ENCODE results near the gene KCNA3. TPM values are rescaled to one million over a fixed set of nuclear protein-coding genes. Genes with fewer than 3 reads are reported as not detected.

KCNA3 gene
- total RNA-seq, 1 experiment from 2014 or later = not detected

GRCh38 chr1:110628323-110629105 is 46.2 kb downstream of the KCNA3 start:
- no peak overlapping the region for H3K27ac ChIP-seq (ENCODE audit: low read length)
- no peaks in the 10 kb centered on the region for H3F3A ChIP-seq (ENCODE audit: low read length, unreplicated experiment)
- no peak for TF ChIP-seq EZH2 (IDR thresholded peaks at IDR 0.05; ENCODE audit: low read length, unreplicated experiment)
- no peak for TF ChIP-seq CTCF (conservative IDR thresholded peaks at IDR 0.05; ENCODE audit: low read depth, low read length)
- ChIA-PET CTCF (interaction anchor here (0.7 kb wide), 1 partner anchor 159 kb away, joined by 3 read pairs; no protein-coding TSS in a partner anchor), POLR2A (ENCODE audit: unreplicated experiment) (no interaction called here)
- no peaks in the 10 kb centered on the region for H3K9me2 ChIP-seq (replicated peaks; ENCODE audit: low read length)
- no peak overlapping the region for H3K4me3 ChIP-seq (ENCODE audit: low read length)
- BruUV-seq (replicated peaks) = no TSS peak
- H2AFZ ChIP-seq (ENCODE audit: low read length) = no peak overlapping the region
- H4K20me1 ChIP-seq (ENCODE audit: low read length) = no peaks in the 10 kb centered on the region
- ATAC-seq (no peak), DNase-seq (no peak)
- H3K4me1 ChIP-seq (ENCODE audit: insufficient read depth, low read length) = no peaks in the 10 kb centered on the region
- H3K79me2 ChIP-seq (ENCODE audit: low read length) = no peaks in the 10 kb centered on the region
- H3K27me3 ChIP-seq (ENCODE audit: low read length) = peaks cover 21% of the 10 kb centered on the region
- intact Hi-C loops (cut with micrococcal nuclease) = no loop called here
- H3K4me2 ChIP-seq (ENCODE audit: low read length) = no peak overlapping the region
- no peak overlapping the region for H3K9ac ChIP-seq (ENCODE audit: low read length)
- H3K36me3 ChIP-seq (ENCODE audit: low read depth, low read length) = no peaks in the 10 kb centered on the region
- H3K9me3 ChIP-seq (ENCODE audit: low read length) = no peaks in the 10 kb centered on the region

GRCh38 chr1:110627764-110628163 is 47.0 kb downstream of the KCNA3 start:
- Histone ChIP-seq H3K9me3 (ENCODE audit: low read length) (no peaks in the 10 kb centered on the region), H3K4me2 (ENCODE audit: low read length) (no peak overlapping the region), H3K27me3 (ENCODE audit: low read length) (peaks cover 28% of the 10 kb centered on the region), H3K4me3 (ENCODE audit: low read length) (no peak overlapping the region), H3K9ac (ENCODE audit: low read length) (no peak overlapping the region), H3K27ac (ENCODE audit: low read length) (no peak overlapping the region), H3F3A (ENCODE audit: low read length, unreplicated experiment) (no peaks in the 10 kb centered on the region), H3K4me1 (ENCODE audit: insufficient read depth, low read length) (no peaks in the 10 kb centered on the region), H2AFZ (ENCODE audit: low read length) (no peak overlapping the region), H3K9me2 (replicated peaks; ENCODE audit: low read length) (no peaks in the 10 kb centered on the region), H3K79me2 (ENCODE audit: low read length) (no peaks in the 10 kb centered on the region), H4K20me1 (ENCODE audit: low read length) (no peaks in the 10 kb centered on the region), H3K36me3 (ENCODE audit: low read depth, low read length) (no peaks in the 10 kb centered on the region)
- ChIA-PET CTCF (no interaction called here), POLR2A (ENCODE audit: unreplicated experiment) (no interaction called here)
- intact Hi-C loops (cut with micrococcal nuclease) = no loop called here
- ATAC-seq (no peak), DNase-seq (no peak)
- BruUV-seq (replicated peaks) = no TSS peak
- TF ChIP-seq EZH2phosphoT487 (IDR thresholded peaks at IDR 0.05; ENCODE audit: borderline replicate concordance, low read length) = no peak
- TF ChIP-seq EZH2 (IDR thresholded peaks at IDR 0.05; ENCODE audit: low read length, unreplicated experiment) = no peak
- TF ChIP-seq CTCF (conservative IDR thresholded peaks at IDR 0.05; ENCODE audit: low read depth, low read length) = no peak

- no peaks in the 10 kb centered on the region for H3K9me3 ChIP-seq (ENCODE audit: low read length)
- intact Hi-C loops (cut with micrococcal nuclease) = no loop called here
Observed at GRCh38 chr1:110626889-110627288, 47.9 kb downstream of the KCNA3 start.

More at GRCh38 chr1:110626889-110627288, 47.9 kb downstream of the KCNA3 start:
- no peaks in the 10 kb centered on the region for H3K9me2 ChIP-seq (replicated peaks; ENCODE audit: low read length)
- H4K20me1 ChIP-seq (ENCODE audit: low read length) = no peaks in the 10 kb centered on the region
- no peak overlapping the region for H2AFZ ChIP-seq (ENCODE audit: low read length)
- POLR2A ChIA-PET (ENCODE audit: unreplicated experiment) = no interaction called here
- H3F3A ChIP-seq (ENCODE audit: low read length, unreplicated experiment) = no peaks in the 10 kb centered on the region
- H3K4me1 ChIP-seq (ENCODE audit: insufficient read depth, low read length) = no peaks in the 10 kb centered on the region
- no peak for DNase-seq
- BruUV-seq (replicated peaks) = no TSS peak
- CTCF ChIA-PET = no interaction called here
- H3K9ac ChIP-seq (ENCODE audit: low read length) = no peak overlapping the region
- peaks cover 27% of the 10 kb centered on the region; the same call in 1 of the 2 replicates for H3K27me3 ChIP-seq (ENCODE audit: low read length)
- no peaks in the 10 kb centered on the region for H3K36me3 ChIP-seq (ENCODE audit: low read depth, low read length)
- no peak for ATAC-seq
- TF ChIP-seq CTCF (conservative IDR thresholded peaks at IDR 0.05; ENCODE audit: low read depth, low read length) = no peak
- no peak overlapping the region for H3K4me3 ChIP-seq (ENCODE audit: low read length)
- H3K4me2 ChIP-seq (ENCODE audit: low read length) = no peak overlapping the region
- no peak overlapping the region for H3K27ac ChIP-seq (ENCODE audit: low read length)
- H3K79me2 ChIP-seq (ENCODE audit: low read length) = no peaks in the 10 kb centered on the region

Measured in PC-3 (cell line).